GM12878 (cell line): Measurements from ENCODE around the gene RARRES2. TPM values are rescaled to one million over a fixed set of nuclear protein-coding genes. Genes with fewer than 3 reads are reported as not detected.
"Not testable (repeated sequence)": the region's sequence is repeated elsewhere in the genome, so short reads cannot be mapped to it uniquely, and the experiment has no call there.

Experiments
- ATAC-seq: fragments of 200-7000 bp; cut with Tn5 transposase; 3 replicates; pipeline ENCODE4 v1.9.1; 2020; ENCODE audit warnings: mild to moderate bottlenecking, moderate library complexity
- BruUV-seq: library from RNA; stranded (reverse); fragments of 400-500 nt; replicated peaks from 2 replicates; lab custom pipeline; 2021; lab: Mats Ljungman, UMichigan
- CTCF ChIA-PET: fragments of 300-600 bp; sonication (Branson Sonifier 250); formaldehyde crosslinking; extraction: SDS; loops from one replicate; lab custom pipeline; 2021; ENCODE audit warnings: inconsistent platforms; lab: Yijun Ruan, JAX
- POLR2A ChIA-PET: fragments of 350-600 bp; formaldehyde crosslinking; extraction: SDS; loops from one replicate; lab custom pipeline; 2021; ENCODE audit warnings: inconsistent platforms; lab: Charles Lee
- RAD21 ChIA-PET: fragments of 300-600 bp; sonication (Branson Sonifier 250); formaldehyde crosslinking; loops from one replicate; lab custom pipeline; 2023; ENCODE audit warnings: antibody characterized with exemption; ENCODE audit not compliant: unreplicated experiment; lab: Charles Lee
- SMC1A ChIA-PET: fragments of 300-600 bp; sonication (Branson Sonifier 250); formaldehyde crosslinking; loops from one replicate; lab custom pipeline; 2023; ENCODE audit not compliant: unreplicated experiment, uncharacterized antibody; lab: Charles Lee
- DNase-seq: peaks from one replicate; pipeline ENCODE4 v3.0.0-alpha.2; 2011; ENCODE audit warnings: low read depth, low spot score
- FAIRE-seq: peaks from 3 replicates; lab custom pipeline; 2011; peaks lifted over from hg19 to GRCh38; lab: Jason Lieb, UNC
- H2AFZ ChIP-seq: 2 replicates; pipeline ENCODE4 v1.6.0; 2011; ENCODE audit warnings: low read depth, low read length, control low read depth; ENCODE audit not compliant: control insufficient read depth
- H3K27ac ChIP-seq: 2 replicates; pipeline ENCODE4 v1.5.1; 2011; ENCODE audit warnings: control low read depth; ENCODE audit not compliant: control insufficient read depth, insufficient read depth
- H3K27me3 ChIP-seq, 2 experiments: replicated peaks in 1 of 2; 2 replicates each; pipeline versions ENCODE4 v1.6.0 to v1.6.1; 2011; ENCODE audit warnings: low read length in 1 of 2; ENCODE audit not compliant: control insufficient read depth in 2 of 2, insufficient read depth in 2 of 2
- H3K36me3 ChIP-seq, 2 experiments: 2 replicates each; pipeline ENCODE4 v1.5.1; 2011; ENCODE audit warnings: low read length in 1 of 2; ENCODE audit not compliant: control insufficient read depth in 2 of 2, insufficient read depth in 2 of 2
- H3K4me1 ChIP-seq: 2 replicates; pipeline ENCODE4 v1.6.1; 2011; ENCODE audit warnings: mild to moderate bottlenecking, low read length, moderate library complexity, mixed read lengths; ENCODE audit not compliant: control insufficient read depth, insufficient read depth
- H3K4me2 ChIP-seq: 2 replicates; pipeline ENCODE4 v1.6.0; 2011; ENCODE audit warnings: control low read depth; ENCODE audit not compliant: control insufficient read depth, insufficient read depth
- H3K4me3 ChIP-seq: fragments of 200-600 bp; sonication (generic); 2 replicates; pipeline ENCODE4 v1.5.1; 2016
- H3K79me2 ChIP-seq: 2 replicates; pipeline ENCODE4 v1.6.0; 2011; ENCODE audit warnings: low read length; ENCODE audit not compliant: control insufficient read depth, insufficient read depth
- H3K9ac ChIP-seq: 2 replicates; pipeline ENCODE4 v1.8.0; 2011; ENCODE audit warnings: low read length, control low read depth, mixed read lengths; ENCODE audit not compliant: control insufficient read depth, insufficient read depth
- H3K9me3 ChIP-seq: replicated peaks from 3 replicates; pipeline ENCODE4 v1.5.1; 2011; ENCODE audit warnings: mild to moderate bottlenecking, low read length; ENCODE audit not compliant: control insufficient read depth, insufficient read depth
- H4K20me1 ChIP-seq: 2 replicates; pipeline ENCODE4 v1.6.0; 2011; ENCODE audit not compliant: control insufficient read depth, insufficient read depth
- ELK1 ChIP-seq: IDR thresholded peaks from 2 replicates; pipeline ENCODE4 v1.6.1; 2012; ENCODE audit warnings: low read depth, low read length, improper control_type of control experiment
- HCFC1 ChIP-seq: fragments of 150-350 bp; IDR thresholded peaks from 2 replicates; pipeline ENCODE4 v1.6.1; 2014; ENCODE audit warnings: low read length
- HSF1 ChIP-seq: fragments of 150-350 bp; IDR thresholded peaks from 2 replicates; pipeline ENCODE4 v1.6.1; 2014; ENCODE audit warnings: mild to moderate bottlenecking, low read depth, low read length
- IRF4 ChIP-seq: IDR thresholded peaks from 2 replicates; pipeline ENCODE4 v1.6.1; 2011; ENCODE audit warnings: low read depth, low read length
- JUND ChIP-seq: IDR thresholded peaks from 2 replicates; pipeline ENCODE4 v1.6.1; 2012; ENCODE audit warnings: low read depth, mild to moderate bottlenecking, low read length, improper control_type of control experiment, moderate library complexity
- WRNIP1 ChIP-seq: IDR thresholded peaks from 2 replicates; pipeline ENCODE4 v1.6.1; 2011; ENCODE audit warnings: low read depth, low read length, improper control_type of control experiment, borderline replicate concordance
- WGBS: methylation state at CpG from one replicate; pipeline ENCODE4 v1.1.6; 2016; ENCODE audit warnings: low lambda C conversion rate; ENCODE audit not compliant: insufficient replicate concordance, insufficient coverage; ENCODE audit errors: missing lambda C conversion rate; 5-methylcytosine and 5-hydroxymethylcytosine counted together
- in situ Hi-C: fragments of 300-500 bp; cut with MboI; formaldehyde crosslinking; loops from 9 replicates; pipeline ENCODE4 v1.14.3; 2018; ENCODE audit warnings: mixed read lengths
- intact Hi-C: fragments of 100-400 bp; cut with micrococcal nuclease; formaldehyde crosslinking; loops from one replicate; pipeline ENCODE4 v1.14.2; 2022; ENCODE audit not compliant: unreplicated experiment
- polyA plus RNA-seq, 11 experiments: library from polyadenylated mRNA; depleted of rRNA in 4 of 11; unstranded in 6 of 11; stranded (reverse) in 5 of 11; fragments of >200 nt; fragmentation: Nextera tagmentation in 4 of 11; fragmentation: Illumina TruSeq in 1 of 11; extraction: Ambion mirVana in 4 of 11; extraction: Trizol in 1 of 11; gene quantifications; 1 replicate in 1 of 11; 2 replicates in 10 of 11; pipeline versions ENCODE4 v1.2.1 to v1.2.3, GENCODE V29; 2011 to 2016; ENCODE audit warnings: inconsistent platforms in 2 of 11, missing spikeins in 2 of 11, low read depth in 1 of 11
- total RNA-seq, 4 experiments: library from RNA; depleted of rRNA in 3 of 4; stranded (reverse); fragments of >200 nt in 3 of 4; fragmentation: Illumina TruSeq in 1 of 4; extraction: Trizol in 1 of 4; gene quantifications; 2 replicates each; pipeline versions ENCODE4 v1.2.1 to v1.2.3, GENCODE V29; 2013 to 2021

The RARRES2 gene
- total and polyA plus RNA-seq, 10 of the 15 experiments (the other 5 are each of a cell fraction or from before 2014, with no cell fraction given), result 0.13 to 2.2 (median 0.40) TPM; not detected in 3

- 100% methylated on average over 3 of the region's 7 CpGs for WGBS
- Histone ChIP-seq H2AFZ (no peak overlapping the region), H3K79me2 (peaks cover 14% of the 10 kb centered on the region), H3K4me1 (peaks cover 20% of the 10 kb centered on the region), H3K9ac (no peak overlapping the region), H3K9me3 (no peaks in the 10 kb centered on the region), H3K27me3 (no peaks in the 10 kb centered on the region), H3K4me3 (no peak overlapping the region), H3K4me2 (no peak overlapping the region), H3K27ac (no peak overlapping the region), H3K36me3 (peaks cover 6 to 12% of the 10 kb centered on the region in 2 experiments; a peak in 3 of 4 replicates), H4K20me1 (no peaks in the 10 kb centered on the region)
- in situ Hi-C loops, result no loop called here
- no peak for TF ChIP-seq HSF1
- TF ChIP-seq IRF4, result no peak
- TF ChIP-seq ELK1, result no peak
- TF ChIP-seq JUND, result no peak
- TF ChIP-seq HCFC1, result no peak
- no peak for TF ChIP-seq WRNIP1
- no peak for ATAC-seq
- BruUV-seq, result no TSS peak
- intact Hi-C loops, result no loop called here
- ChIA-PET POLR2A (interaction anchor here (1.2 kb wide), 1 partner anchor 20 kb away, joined by 3 read pairs; the partner anchor contains the start of gene REPIN1), RAD21 (interaction anchor here (0.6 kb wide), 1 partner anchor 16 kb away, joined by 3 read pairs; no protein-coding TSS in a partner anchor), CTCF (no interaction called here), SMC1A (interaction anchor here (0.6 kb wide), 1 partner anchor 32 kb away, joined by 4 read pairs; no protein-coding TSS in a partner anchor)
- no peak for DNase-seq
- FAIRE-seq, result no peak
Observed at GRCh38 chr7:150388306-150388705, 46.9 kb upstream of the RARRES2 start.

- CTCF ChIA-PET, result interaction anchor here (0.7 to 2.6 kb wide), 7 partner anchors 12 to 48 kb away, joined by 3 to 12 read pairs (median 3); no protein-coding TSS in a partner anchor
- H3K9ac ChIP-seq, H4K20me1 ChIP-seq, FAIRE-seq, in situ Hi-C loops, intact Hi-C loops, H2AFZ ChIP-seq, BruUV-seq, ATAC-seq, H3K4me2 ChIP-seq, H3K27me3 ChIP-seq, DNase-seq, H3K4me3 ChIP-seq, H3K9me3 ChIP-seq: not testable (repeated sequence)
- SMC1A ChIA-PET, result interaction anchor here (0.8 to 4.7 kb wide), 8 partner anchors 10 to 47 kb away, joined by 3 to 37 read pairs (median 4); no protein-coding TSS in a partner anchor
- 35% methylated on average over 6 of the region's 6 CpGs for WGBS
- RAD21 ChIA-PET, result interaction anchor here (1.0 to 1.7 kb wide), 3 partner anchors 12 to 19 kb away, joined by 4 to 5 read pairs (median 4); no protein-coding TSS in a partner anchor
- POLR2A ChIA-PET, result interaction anchor here (0.9 to 2.3 kb wide), 5 partner anchors 16 to 45 kb away, joined by 3 to 6 read pairs (median 4); a partner anchor contains a TSS
- peaks cover 37% of the 10 kb centered on the region for H3K79me2 ChIP-seq
- H3K27ac ChIP-seq, result peak overlapping the region; percentile 37
- H3K36me3 ChIP-seq, result peaks cover 6 to 11% of the 10 kb centered on the region in 2 experiments; a peak in 3 of 4 replicates
- H3K4me1 ChIP-seq, result peaks cover 40% of the 10 kb centered on the region
Observed at GRCh38 chr7:150385884-150386283, 44.5 kb upstream of the RARRES2 start.
